GM18858 (cell line): ENCODE results near the gene TRMT61B.
A peak's percentile ranks its signal among the peaks of the same experiment; 100 is the strongest.

Source experiments
- ATAC-seq: cut with Tn5 transposase; IDR thresholded peaks from one replicate; pipeline ENCODE4 v1.9.1; 2021; ENCODE audit not compliant: unreplicated experiment

TRMT61B gene

GRCh38 chr2:28868611-28869010 lies 1.5 kb downstream of the TRMT61B start:
- ATAC-seq = no peak

DNA sequence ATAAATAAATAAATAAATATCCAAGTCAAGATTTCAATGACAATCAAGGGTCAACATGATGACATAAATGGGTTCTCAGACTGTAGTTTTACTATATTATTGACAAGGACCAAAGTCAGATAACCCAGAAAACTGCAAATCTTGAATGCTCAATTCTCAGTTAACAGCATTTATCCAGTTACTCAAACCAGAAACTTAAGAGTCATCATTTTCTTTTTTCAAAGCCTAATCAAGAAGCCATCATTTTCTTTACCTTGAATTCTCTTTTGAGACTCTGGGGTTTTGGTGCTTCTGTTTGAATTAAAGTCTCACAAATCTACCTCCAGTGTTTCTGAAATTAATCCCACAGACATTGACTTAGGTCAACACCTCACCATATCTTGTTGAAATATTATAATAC lies 14.1 kb downstream of the TRMT61B start:
- ATAC-seq = no peak

DNA sequence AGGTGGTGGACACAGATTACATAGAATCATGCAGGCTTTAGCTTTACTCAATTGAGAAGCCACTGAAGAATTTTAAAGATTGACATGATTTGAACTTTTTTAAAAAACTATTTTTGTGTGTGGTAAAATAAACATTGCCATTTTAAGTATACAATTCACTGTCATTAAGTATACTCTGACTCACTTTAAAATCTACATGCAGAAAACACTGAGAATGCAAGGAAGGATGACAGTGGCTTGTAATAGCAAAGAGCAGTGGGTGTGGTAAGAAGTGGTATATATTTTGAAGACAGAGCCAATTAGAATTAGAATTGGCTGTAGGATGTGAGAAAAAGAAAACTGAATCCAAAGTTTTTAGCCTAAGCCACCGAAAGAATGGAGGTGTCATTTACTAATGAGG lies 14.9 kb downstream of the TRMT61B start:
- no peak for ATAC-seq

DNA sequence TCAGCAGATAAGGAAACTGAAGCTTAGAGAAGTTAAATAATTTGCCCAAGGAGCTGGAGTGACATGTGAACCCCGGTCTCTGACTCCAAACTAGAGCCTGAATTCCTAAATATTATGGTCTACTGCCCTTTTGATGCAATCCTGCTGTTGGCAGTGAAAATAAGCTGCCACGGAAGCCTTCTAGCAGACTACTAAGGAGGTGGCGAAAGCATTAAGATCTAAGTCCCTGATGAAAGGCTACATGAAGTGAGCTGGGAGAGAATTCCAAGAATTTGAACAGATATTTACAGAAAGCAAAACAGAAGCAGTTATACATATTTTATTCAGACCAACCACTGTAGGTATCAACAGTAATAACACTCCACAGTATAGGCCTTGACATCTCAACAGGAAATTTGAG lies 28.1 kb downstream of the TRMT61B start:
- no peak for ATAC-seq

- no peak for ATAC-seq
Measured at GRCh38 chr2:28838971-28839370, 31.1 kb downstream of the TRMT61B start.

DNA sequence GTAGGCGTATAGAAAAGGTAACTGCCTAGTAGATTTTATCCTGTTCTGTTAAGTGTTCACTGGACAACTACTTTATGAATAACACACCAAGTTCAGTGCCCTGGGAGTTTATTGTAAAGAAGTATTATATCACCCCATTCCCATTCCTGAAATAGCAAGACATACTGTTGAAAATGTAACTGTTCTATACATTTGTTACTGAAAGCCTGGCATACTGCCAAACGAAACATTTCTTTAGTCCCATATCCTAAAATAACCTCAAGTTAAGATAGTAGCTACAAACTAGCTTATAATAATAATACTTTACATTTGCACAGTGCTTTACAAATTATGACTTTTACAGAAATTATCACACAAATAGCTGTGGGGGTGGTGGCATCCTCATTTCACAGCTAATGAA lies 34.3 kb downstream of the TRMT61B start:
- ATAC-seq = no peak

GRCh38 chr2:28833740-28834470 lies 36.2 kb downstream of the TRMT61B start:
- no peak for ATAC-seq

- no peak for ATAC-seq
Measured at GRCh38 chr2:28828382-28828781, 41.7 kb downstream of the TRMT61B start.

DNA sequence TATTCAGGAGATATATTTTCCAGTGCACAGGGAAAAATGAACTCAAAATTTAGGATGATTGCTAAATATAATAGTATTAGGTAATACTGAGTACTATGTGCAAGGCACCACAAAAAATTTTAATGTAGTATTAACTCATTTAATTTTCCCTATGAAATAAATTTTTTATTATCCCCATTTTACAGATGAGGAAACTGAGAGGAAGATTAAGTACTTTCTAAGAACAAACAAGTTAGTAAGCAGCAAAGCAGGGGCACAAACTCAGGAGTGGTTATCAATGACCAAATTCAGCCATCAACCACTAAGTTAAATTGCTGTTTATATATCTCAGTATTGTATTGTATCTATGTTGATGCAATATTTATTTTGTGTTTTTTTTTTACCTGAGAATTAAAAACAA lies 45.2 kb downstream of the TRMT61B start:
- no peak for ATAC-seq

DNA sequence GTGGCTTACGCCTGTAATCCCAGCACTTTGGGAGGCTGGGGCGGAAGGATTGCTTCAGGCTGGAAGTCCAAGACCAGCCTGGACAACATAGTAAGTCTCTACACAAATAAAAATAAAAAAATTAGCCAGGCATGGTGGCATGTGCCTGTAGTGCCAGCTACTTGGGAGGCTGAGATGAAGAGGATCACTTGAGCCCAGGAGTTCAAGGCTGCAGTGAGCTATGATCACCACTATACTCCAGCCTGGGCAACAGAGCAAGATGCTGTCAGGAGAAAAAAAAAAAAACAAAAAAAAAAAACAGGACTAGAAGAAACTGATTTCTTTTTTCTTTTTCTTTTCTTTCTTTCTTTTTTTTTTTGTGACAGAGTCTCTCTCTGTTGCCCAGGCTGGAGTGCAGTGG lies 45.9 kb downstream of the TRMT61B start:
- ATAC-seq = no peak

- no peak for ATAC-seq
Measured at GRCh38 chr2:28822036-28822435, 48.1 kb downstream of the TRMT61B start.

- peak; percentile 47 for ATAC-seq
Measured at GRCh38 chr2:28821295-28821958, 48.7 kb downstream of the TRMT61B start.

DNA sequence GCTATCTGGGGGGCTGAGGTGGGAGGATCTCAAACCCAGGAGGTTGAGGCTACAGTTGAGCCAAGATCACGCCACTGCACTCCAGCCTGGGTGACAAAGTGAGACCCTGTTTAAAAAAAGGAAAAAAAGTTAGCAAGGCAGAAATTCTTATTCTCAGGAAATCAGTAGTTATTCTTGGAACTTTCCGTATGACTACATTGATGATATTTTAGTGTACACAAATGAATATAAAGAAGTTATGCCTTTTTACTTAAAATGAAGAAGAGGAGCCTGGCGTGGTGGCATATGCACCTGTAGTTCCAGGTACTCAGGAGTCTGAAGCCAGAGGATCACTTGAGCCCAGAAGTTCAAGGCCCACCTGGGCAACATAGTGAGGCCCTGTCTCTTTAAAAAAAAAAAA lies 52.1 kb downstream of the TRMT61B start:
- ATAC-seq = no peak

DNA sequence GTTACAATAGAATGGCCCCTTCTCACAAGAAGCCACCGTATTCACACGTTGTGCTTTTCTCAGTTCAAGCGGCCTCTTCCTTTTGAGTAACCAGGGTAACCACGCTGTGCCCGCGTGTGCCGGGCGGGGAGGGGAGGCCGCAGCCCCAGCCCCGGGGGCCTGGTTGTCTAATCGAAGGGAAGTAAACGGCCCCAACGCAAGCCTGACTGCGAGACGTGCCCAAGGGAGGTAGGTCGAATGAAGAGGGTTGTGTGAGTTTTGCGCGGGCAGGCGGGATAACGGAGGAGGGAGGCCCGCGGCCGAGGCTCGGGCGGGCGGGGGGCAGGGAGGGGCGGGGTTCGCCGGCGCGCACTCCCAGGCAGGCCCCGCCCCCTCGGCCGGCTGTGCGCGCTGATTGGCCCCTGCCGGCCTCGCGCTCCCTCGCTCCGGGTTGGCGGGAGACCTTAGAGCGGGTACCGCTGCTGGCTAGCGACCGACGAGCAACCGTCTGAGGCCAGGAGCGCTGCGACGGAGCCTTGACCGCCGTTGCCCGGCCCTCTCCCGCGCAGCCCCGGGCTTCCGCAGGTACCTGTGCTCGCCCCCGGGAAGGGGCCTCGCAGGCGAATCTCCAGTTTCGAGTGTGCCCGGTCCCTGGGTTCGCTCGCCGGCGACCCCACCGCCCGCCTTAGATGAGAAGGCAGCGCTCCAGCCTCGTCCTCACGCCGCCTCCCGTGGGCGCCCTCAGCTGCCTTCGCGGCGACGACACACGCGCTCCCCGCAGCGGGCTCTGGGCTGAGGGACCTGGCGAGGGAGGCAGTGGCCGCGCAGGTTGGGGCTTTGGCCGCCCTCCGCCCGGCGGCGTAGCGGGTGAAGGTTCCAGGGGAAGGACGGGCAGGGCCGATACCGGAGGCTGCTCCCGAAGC lies 59.5 kb downstream of the TRMT61B start, which contains the start of gene SPDYA:
Gene SPDYA (plus strand): TSS at position 451 of the 902 bp plus-strand sequence. CDS start 5,181 bp downstream, outside the sequence.
- ATAC-seq = peak; percentile 57

DNA sequence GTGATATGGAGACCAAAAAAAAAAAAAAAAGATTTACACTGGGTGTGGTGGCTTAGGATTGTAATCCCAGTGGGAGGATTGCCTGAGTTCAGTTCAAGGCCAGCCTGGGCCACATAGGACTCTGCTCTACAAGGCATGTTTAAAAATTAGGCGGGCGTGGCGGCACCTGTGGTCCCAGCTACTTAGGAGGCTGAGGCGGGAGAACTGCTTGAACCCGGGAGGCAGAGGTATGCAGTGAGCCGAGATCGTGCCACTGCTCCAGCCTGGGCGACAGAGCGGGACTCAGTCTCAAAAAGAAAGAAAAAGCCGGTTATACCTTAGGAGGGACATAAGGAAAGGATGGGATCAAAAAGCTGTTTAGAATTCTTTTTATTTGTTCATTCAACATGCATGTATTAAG lies 60.2 kb downstream of the TRMT61B start:
- ATAC-seq = no peak

DNA sequence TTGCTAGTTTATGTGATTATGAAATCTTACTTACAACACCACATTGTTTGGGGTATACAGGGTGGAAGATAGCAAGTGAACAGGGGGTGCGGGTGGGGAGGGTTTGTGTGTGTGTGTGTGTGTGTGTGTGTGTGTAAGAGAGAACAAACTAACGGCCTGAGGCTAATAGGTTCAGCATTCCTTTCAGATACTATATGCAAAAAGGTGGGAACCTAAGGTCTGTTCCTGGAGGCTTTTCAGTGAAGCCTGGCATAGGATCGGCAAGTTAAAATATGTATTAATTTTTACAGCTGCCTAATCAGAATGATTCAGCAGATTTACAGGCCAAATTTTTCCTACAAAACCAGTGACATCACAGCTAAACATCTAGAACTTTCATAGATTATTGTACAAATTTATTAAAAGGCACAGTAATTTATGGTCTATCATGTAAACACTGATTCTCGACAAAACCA lies 67.1 kb downstream of the TRMT61B start:
- ATAC-seq = no peak

DNA sequence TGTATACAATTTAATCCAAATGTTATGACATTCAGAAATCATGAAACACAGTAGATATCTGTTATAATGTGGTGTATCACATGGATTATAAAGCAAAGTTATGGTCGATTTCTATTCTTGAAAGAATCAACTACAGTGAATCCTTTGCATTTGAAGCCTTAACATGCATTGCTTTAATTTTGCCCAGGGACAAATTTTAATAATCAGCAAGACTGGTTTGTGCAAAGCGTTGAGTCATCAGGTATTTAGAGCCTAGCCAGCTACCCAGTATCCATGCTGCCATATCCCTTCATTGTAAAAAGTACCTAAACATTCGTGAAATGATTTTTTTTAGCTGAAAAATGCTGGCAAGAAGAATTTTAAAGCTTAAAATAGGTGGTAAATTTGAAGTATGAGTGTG lies 68.4 kb downstream of the TRMT61B start:
- no peak for ATAC-seq
